Measurements from ENCODE around the gene NAALADL2. TPM values are rescaled to one million over a fixed set of nuclear protein-coding genes. Genes with fewer than 3 reads are reported as not detected.

NAALADL2 gene
- total RNA-seq, 2 donors from 2014 or later, result 6.2 to 14.5 TPM

DNA sequence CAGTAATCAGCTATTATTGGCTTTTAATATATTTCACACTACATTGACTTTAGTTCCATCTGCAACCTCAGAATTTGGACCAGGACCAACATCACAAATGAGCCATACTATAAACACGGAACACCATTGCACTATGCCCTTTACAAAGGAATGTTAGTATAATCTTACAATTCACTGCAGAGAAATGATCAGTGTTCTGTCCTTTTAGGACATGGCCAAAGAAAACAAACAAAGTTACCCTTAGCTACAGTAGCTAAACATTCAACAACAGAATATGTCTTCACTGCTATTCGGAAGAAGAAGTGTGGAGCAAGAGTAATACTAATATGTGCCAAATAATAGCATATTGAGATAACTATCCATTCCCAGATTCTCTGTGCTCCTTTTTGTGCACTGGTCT is 90.4 kb downstream of the NAALADL2 start:
- TF ChIP-seq POLR2A (IDR thresholded peaks at IDR 0.05), result no peak
- TF ChIP-seq, protein P1, sequence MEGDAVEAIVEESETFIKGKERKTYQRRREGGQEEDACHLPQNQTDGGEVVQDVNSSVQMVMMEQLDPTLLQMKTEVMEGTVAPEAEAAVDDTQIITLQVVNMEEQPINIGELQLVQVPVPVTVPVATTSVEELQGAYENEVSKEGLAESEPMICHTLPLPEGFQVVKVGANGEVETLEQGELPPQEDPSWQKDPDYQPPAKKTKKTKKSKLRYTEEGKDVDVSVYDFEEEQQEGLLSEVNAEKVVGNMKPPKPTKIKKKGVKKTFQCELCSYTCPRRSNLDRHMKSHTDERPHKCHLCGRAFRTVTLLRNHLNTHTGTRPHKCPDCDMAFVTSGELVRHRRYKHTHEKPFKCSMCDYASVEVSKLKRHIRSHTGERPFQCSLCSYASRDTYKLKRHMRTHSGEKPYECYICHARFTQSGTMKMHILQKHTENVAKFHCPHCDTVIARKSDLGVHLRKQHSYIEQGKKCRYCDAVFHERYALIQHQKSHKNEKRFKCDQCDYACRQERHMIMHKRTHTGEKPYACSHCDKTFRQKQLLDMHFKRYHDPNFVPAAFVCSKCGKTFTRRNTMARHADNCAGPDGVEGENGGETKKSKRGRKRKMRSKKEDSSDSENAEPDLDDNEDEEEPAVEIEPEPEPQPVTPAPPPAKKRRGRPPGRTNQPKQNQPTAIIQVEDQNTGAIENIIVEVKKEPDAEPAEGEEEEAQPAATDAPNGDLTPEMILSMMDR (IDR thresholded peaks at IDR 0.05), result no peak
- Histone ChIP-seq H3K4me3 (no peak overlapping the region), H3K4me1 (no peaks in the 10 kb centered on the region), H3K36me3 (replicated peaks in 1 of 2; ENCODE audit: insufficient read depth in 1 of 2, low read depth in 2 of 2) (no peaks in the 10 kb centered on the region), H3K27me3 (no peaks in the 10 kb centered on the region), H3K9me3 (no peaks in the 10 kb centered on the region), H3K27ac (no peak overlapping the region)
- intact Hi-C loops (cut with DNase I), result no loop called here
- WGBS, 2 donors, result 67 to 72% methylated on average over 2 of the region's 2 CpGs
- ATAC-seq, result no peak
- DNase-seq, result no peak

DNA sequence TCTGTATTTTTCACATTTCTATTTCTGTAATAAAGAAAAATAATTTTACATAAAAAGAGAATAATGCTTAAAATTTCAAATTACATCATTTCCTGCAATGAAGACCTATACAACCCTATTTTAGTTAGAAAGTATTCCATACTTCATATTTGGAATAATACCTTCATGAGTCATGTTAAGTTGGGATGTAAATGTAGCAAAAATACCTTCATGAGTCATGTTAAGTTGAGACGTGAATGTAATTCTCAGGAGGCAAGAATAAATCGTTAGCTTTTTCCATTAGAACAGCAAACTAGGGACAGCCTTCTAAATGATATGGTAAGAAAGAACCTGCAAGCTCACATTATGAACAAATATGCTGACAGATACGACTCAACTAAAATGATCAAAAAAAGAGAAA is 91.9 kb downstream of the NAALADL2 start:
- ATAC-seq (no peak), DNase-seq (no peak)
- no peaks in the 10 kb centered on the region for H3K27me3 ChIP-seq
- intact Hi-C loops (cut with DNase I), result no loop called here
- H3K4me1 ChIP-seq, result no peaks in the 10 kb centered on the region
- H3K36me3 ChIP-seq (replicated peaks in 1 of 2; ENCODE audit: insufficient read depth in 1 of 2, low read depth in 2 of 2), result no peaks in the 10 kb centered on the region
- H3K9me3 ChIP-seq, result no peaks in the 10 kb centered on the region
- no peak overlapping the region for H3K27ac ChIP-seq
- TF ChIP-seq, protein P1 (IDR thresholded peaks at IDR 0.05), result no peak
- no peak for TF ChIP-seq POLR2A (IDR thresholded peaks at IDR 0.05)
- H3K4me3 ChIP-seq, result no peak overlapping the region
- 65 to 69% methylated on average over 3 of the region's 3 CpGs for WGBS, 2 donors

DNA sequence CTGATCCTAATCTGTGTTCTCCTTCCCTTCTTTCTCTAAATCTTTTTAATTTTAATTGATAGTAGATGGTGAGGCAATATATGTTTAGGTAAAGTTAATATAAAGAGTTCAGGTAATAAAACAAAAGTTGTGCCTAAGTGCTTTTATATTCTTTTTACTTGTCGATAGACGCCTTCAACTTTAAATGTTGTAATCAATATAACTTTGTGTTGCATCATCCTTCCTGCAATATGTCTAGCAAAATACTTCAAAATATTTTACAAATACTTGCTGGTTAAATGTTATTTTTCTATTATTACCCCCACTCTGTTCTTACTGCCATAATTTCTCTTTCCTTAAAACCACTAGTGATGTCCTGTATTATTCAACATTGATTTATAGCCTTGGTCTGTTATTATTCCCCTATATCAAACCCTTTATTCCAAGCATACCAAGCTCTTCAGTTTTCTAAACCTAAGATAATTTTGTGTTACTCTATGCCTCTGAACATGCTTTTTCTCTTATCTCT is 92.4 kb downstream of the NAALADL2 start:
- TF ChIP-seq, protein P1 (IDR thresholded peaks at IDR 0.05), result no peak
- no peak for TF ChIP-seq POLR2A (IDR thresholded peaks at IDR 0.05)
- intact Hi-C loops (cut with DNase I), result no loop called here
- no peak overlapping the region for H3K27ac ChIP-seq
- no peaks in the 10 kb centered on the region for H3K36me3 ChIP-seq (replicated peaks in 1 of 2; ENCODE audit: insufficient read depth in 1 of 2, low read depth in 2 of 2)
- no peaks in the 10 kb centered on the region for H3K27me3 ChIP-seq
- no peaks in the 10 kb centered on the region for H3K9me3 ChIP-seq
- H3K4me1 ChIP-seq, result no peaks in the 10 kb centered on the region
- DNase-seq, result no peak
- H3K4me3 ChIP-seq, result no peak overlapping the region
- WGBS, 2 donors, result 90 to 93% methylated on average over 2 of the region's 2 CpGs
- no peak for ATAC-seq

DNA sequence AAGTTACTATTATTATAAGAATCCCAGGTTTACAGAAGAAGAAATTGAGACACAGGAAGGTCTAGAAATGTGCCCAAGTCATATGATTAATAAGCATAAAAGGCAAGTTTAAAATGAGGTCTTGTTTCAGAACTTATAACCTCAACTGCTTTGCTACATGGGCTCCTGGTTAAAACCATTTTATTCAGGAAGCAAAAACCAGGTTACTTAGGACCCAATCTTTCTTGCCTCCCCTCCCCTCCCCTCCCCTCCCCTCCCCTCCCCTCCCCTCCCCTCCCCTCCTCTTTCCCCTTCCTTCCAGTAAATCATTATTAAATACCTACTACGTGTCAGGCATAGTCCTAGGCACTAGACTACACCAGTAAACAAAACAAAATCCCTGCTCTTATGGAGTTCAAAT is 93.9 kb downstream of the NAALADL2 start:
- no peak for TF ChIP-seq POLR2A (IDR thresholded peaks at IDR 0.05)
- TF ChIP-seq, protein P1 (IDR thresholded peaks at IDR 0.05), result no peak
- ATAC-seq (no peak), DNase-seq (no peak)
- H3K27ac ChIP-seq, result no peak overlapping the region
- H3K4me1 ChIP-seq, result no peaks in the 10 kb centered on the region
- no peaks in the 10 kb centered on the region for H3K27me3 ChIP-seq
- no peaks in the 10 kb centered on the region for H3K36me3 ChIP-seq (replicated peaks in 1 of 2; ENCODE audit: insufficient read depth in 1 of 2, low read depth in 2 of 2)
- intact Hi-C loops (cut with DNase I), result no loop called here
- WGBS, 2 donors, result 27 to 36% methylated on average over 1 of the region's 1 CpG
- H3K9me3 ChIP-seq, result no peaks in the 10 kb centered on the region
- no peak overlapping the region for H3K4me3 ChIP-seq

DNA sequence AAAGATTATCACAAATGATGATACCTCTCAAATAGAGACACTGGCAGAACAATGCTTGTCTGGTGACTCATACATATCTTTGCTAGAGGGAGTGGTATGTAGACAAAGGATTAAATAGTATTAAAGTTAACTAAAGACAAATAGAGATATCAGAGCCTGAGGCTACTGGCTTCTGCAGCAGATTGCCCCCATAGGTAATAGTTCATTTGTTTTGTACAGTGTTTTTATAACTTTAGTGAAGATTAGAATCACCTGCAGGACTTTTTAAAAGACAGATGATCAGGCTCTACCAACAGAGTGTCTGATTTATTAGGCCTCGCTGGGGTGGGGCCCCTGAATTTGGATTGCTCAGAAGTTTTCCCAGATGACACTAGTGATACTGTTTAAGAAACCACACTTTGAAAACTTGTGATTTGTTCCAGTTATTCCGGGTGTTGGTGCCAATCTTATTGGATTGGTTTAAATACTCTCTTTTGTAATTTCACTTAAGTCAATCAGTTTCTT is 96.4 kb downstream of the NAALADL2 start:
- intact Hi-C loops (cut with DNase I), result no loop called here
- no peak for DNase-seq
- TF ChIP-seq, protein P1 (IDR thresholded peaks at IDR 0.05), result no peak
- TF ChIP-seq POLR2A (IDR thresholded peaks at IDR 0.05), result no peak
- ATAC-seq, result no peak
- Histone ChIP-seq H3K27ac (no peak overlapping the region), H3K4me1 (no peaks in the 10 kb centered on the region), H3K36me3 (replicated peaks in 1 of 2; ENCODE audit: insufficient read depth in 1 of 2, low read depth in 2 of 2) (no peaks in the 10 kb centered on the region), H3K27me3 (no peaks in the 10 kb centered on the region), H3K9me3 (no peaks in the 10 kb centered on the region), H3K4me3 (no peak overlapping the region)
- 58 to 66% methylated on average over 2 of the region's 2 CpGs for WGBS, 2 donors

All from body of pancreas (tissue), 4 donors.